Stimulated activated CD4-positive, alpha-beta T cell treated with anti-CD3 and anti-CD28 coated beads, TNF-alpha, amount 100 ng/mL, for 4 hours (primary cell): ENCODE measurements around the gene CTNNBIP1.
"Not testable (repeated sequence)": the region's sequence is repeated elsewhere in the genome, so short reads cannot be mapped to it uniquely, and the experiment has no call there.

Experiments
- DNase-seq, 3 experiments: peaks; one replicate each; pipeline ENCODE4 v3.0.0-alpha.2; 2020; ENCODE audit warnings: low read depth in 3 of 3

The CTNNBIP1 gene

GRCh38 chr1:9805006-9805508 is 105.0 kb downstream of the CTNNBIP1 start:
- no peak for DNase-seq

DNA sequence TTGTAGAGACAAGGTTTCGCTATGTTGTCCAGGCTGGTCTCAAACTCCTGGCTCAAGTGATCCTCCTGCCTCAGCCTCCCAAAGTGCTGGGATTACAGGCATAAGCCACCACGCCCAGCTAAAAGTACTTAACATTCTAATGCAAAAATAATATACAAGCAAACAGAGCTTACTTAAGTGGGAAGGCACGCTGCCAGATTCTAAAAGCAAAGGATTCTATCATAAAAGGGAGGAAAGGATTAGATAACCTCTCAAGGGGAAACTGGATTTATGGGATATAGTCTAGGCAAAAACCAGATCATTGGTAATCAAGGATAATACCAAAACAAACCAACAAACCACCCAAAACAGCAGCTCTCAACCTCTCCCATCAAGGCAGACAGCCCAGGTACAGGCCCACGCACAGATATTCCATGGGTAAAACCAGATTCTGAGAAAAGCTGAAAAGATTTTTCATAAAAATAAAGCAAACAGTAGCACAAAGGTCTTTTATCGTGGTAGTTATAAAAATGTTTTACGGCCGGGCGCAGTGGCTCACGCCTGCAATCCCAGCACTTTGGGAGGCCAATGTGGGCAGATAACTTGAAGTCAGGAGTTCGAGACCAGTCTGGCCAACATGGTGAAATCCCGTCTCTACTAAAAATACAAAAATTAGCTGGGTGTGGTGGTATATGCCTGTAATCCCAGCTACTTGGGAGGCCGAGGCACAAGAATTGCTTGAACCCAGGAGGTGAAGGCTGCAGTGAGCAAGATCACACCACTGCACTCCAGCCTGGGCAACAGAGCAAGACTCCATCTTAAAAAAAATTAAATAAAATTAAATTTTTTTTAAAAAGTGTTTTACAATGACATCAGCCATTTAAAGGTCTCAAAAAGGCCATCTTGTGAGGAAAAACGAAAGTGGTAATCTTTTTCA is 106.8 kb downstream of the CTNNBIP1 start:
- DNase-seq = not testable (repeated sequence)

- DNase-seq = no peak
These were observed 108.2 kb downstream of the CTNNBIP1 start for GRCh38 chr1:9801909-9802308.
